HEK293 (cell line): ENCODE results near the gene ACTG2.
"Not testable (repeated sequence)": the region's sequence is repeated elsewhere in the genome, so short reads cannot be mapped to it uniquely, and the experiment has no call there.

Experiments used
- CTCF ChIA-PET: fragments of 350-600 bp; formaldehyde crosslinking; extraction: SDS; loops from one replicate; lab custom pipeline; 2021; ENCODE audit warnings: antibody characterized with exemption; lab: Yijun Ruan, JAX
- POLR2A ChIA-PET: fragments of 300-600 bp; formaldehyde crosslinking; extraction: SDS; loops from one replicate; lab custom pipeline; 2020; ENCODE audit warnings: antibody characterized with exemption, inconsistent platforms; lab: Yijun Ruan, JAX
- H3K27ac ChIP-seq: fragments of 200-500 bp; sonication (Bioruptor generic); 2 replicates; pipeline ENCODE4 v1.5.1; 2014; ENCODE audit warnings: low read depth, low read length, control low read depth, inconsistent platforms; ENCODE audit errors: extremely low read depth
- H3K36me3 ChIP-seq, 2 experiments: fragments of 200-500 bp in 1 of 2; sonication (Bioruptor generic) in 1 of 2; 1 replicate in 1 of 2; 2 replicates in 1 of 2; pipeline ENCODE4 v1.5.1; 2014 to 2017; ENCODE audit warnings: inconsistent platforms in 2 of 2, low read length in 2 of 2; ENCODE audit not compliant: control insufficient read depth in 2 of 2, insufficient read depth in 1 of 2
- H3K4me1 ChIP-seq: fragments of 200-500 bp; sonication (Bioruptor generic); 2 replicates; pipeline ENCODE4 v1.5.1; 2014; ENCODE audit warnings: mild to moderate bottlenecking, low read length, inconsistent platforms; ENCODE audit not compliant: control insufficient read depth, insufficient read depth
- H3K4me3 ChIP-seq: 2 replicates; pipeline ENCODE4 v1.5.1; 2011; ENCODE audit warnings: low read depth, mild to moderate bottlenecking, control low read depth, low read length, moderate library complexity
- H3K9me3 ChIP-seq: fragments of 200-500 bp; sonication (Bioruptor generic); 2 replicates; pipeline ENCODE4 v1.5.1; 2014; ENCODE audit warnings: low read depth, low read length, inconsistent platforms; ENCODE audit not compliant: control insufficient read depth, insufficient read depth
- PRDM2 ChIP-seq: fragments of 450-650 bp; formaldehyde crosslinking; IDR thresholded peaks from 2 replicates; pipeline ENCODE4 v1.5.1; 2016; ENCODE audit warnings: missing biosample characterization, missing genetic modification characterization, borderline replicate concordance
- SP2 ChIP-seq: fragments of 450-650 bp; formaldehyde crosslinking; IDR thresholded peaks from 2 replicates; pipeline ENCODE4 v1.5.1; 2016; ENCODE audit warnings: missing biosample characterization, missing genetic modification characterization
- ZBTB1 ChIP-seq: fragments of 450-650 bp; formaldehyde crosslinking; IDR thresholded peaks from 2 replicates; pipeline ENCODE4 v1.5.1; 2016; ENCODE audit warnings: missing biosample characterization, missing genetic modification characterization
- ZNF19 ChIP-seq: fragments of 450-650 bp; formaldehyde crosslinking; IDR thresholded peaks from 2 replicates; pipeline ENCODE4; 2016; ENCODE audit warnings: missing biosample characterization, missing genetic modification characterization, low read depth
- ZNF274 ChIP-seq, 2 experiments: fragments of 200-500 bp in 1 of 2; fragments of 450-650 bp in 1 of 2; sonication (Bioruptor generic) in 1 of 2; formaldehyde crosslinking in 1 of 2; IDR thresholded peaks; 2 replicates each; pipeline versions ENCODE4 v1.5.1 to v1.6.1; 2014 to 2016; ENCODE audit warnings: borderline replicate concordance in 1 of 2, inconsistent platforms in 1 of 2, low read length in 1 of 2, missing biosample characterization in 1 of 2, missing genetic modification characterization in 1 of 2
- ZNF280C ChIP-seq: fragments of 450-650 bp; formaldehyde crosslinking; IDR thresholded peaks from 2 replicates; pipeline ENCODE4 v1.5.1; 2016; ENCODE audit warnings: missing biosample characterization, missing genetic modification characterization
- ZNF311 ChIP-seq: fragments of 450-650 bp; formaldehyde crosslinking; IDR thresholded peaks from 2 replicates; pipeline ENCODE4 v1.5.1; 2017; ENCODE audit warnings: missing biosample characterization, missing genetic modification characterization, borderline replicate concordance
- ZNF335 ChIP-seq: fragments of 450-650 bp; formaldehyde crosslinking; conservative IDR thresholded peaks from 2 replicates; pipeline ENCODE4 v1.5.1; 2016; ENCODE audit warnings: missing biosample characterization, missing genetic modification characterization
- ZNF341 ChIP-seq: fragments of 450-650 bp; formaldehyde crosslinking; IDR thresholded peaks from 2 replicates; pipeline ENCODE4; 2016; ENCODE audit warnings: low read depth, missing biosample characterization, missing genetic modification characterization
- ZNF473 ChIP-seq: fragments of 450-650 bp; formaldehyde crosslinking; IDR thresholded peaks from 2 replicates; pipeline ENCODE4 v1.5.1; 2017; ENCODE audit warnings: missing biosample characterization, missing genetic modification characterization
- ZNF510 ChIP-seq: fragments of 450-650 bp; formaldehyde crosslinking; IDR thresholded peaks from 2 replicates; pipeline ENCODE4 v1.5.1; 2018; ENCODE audit warnings: mild to moderate bottlenecking, missing genetic modification characterization, missing biosample characterization; ENCODE audit not compliant: insufficient replicate concordance
- ZNF544 ChIP-seq: fragments of 450-650 bp; formaldehyde crosslinking; IDR thresholded peaks from 2 replicates; pipeline ENCODE4 v1.5.0; 2017; ENCODE audit warnings: missing biosample characterization, missing genetic modification characterization
- ZNF624 ChIP-seq: fragments of 450-650 bp; formaldehyde crosslinking; IDR thresholded peaks from 2 replicates; pipeline ENCODE4 v1.5.1; 2017; ENCODE audit warnings: missing biosample characterization, missing genetic modification characterization
- ZNF639 ChIP-seq: fragments of 450-650 bp; formaldehyde crosslinking; IDR thresholded peaks from 2 replicates; pipeline ENCODE4 v1.5.1; 2016; ENCODE audit warnings: missing biosample characterization, missing genetic modification characterization
- ZNF704 ChIP-seq: fragments of 450-650 bp; formaldehyde crosslinking; IDR thresholded peaks from 2 replicates; pipeline ENCODE4 v1.5.1; 2016; ENCODE audit warnings: missing biosample characterization, missing genetic modification characterization
- ZNF768 ChIP-seq: fragments of 450-650 bp; formaldehyde crosslinking; IDR thresholded peaks from 2 replicates; pipeline ENCODE4 v1.5.1; 2018; ENCODE audit warnings: missing biosample characterization, mild to moderate bottlenecking, missing genetic modification characterization
- ZSCAN30 ChIP-seq: fragments of 450-650 bp; IDR thresholded peaks from 2 replicates; pipeline ENCODE4 v1.5.1; 2018; ENCODE audit warnings: missing biosample characterization, mild to moderate bottlenecking, missing genetic modification characterization, moderate library complexity

The ACTG2 gene

GRCh38 chr2:73885406-73885805 lies 7.4 kb upstream of the ACTG2 start (continued):
- no peak for TF ChIP-seq ZNF639

- Histone ChIP-seq H3K4me3 (no peak overlapping the region), H3K4me1 (no peaks in the 10 kb centered on the region), H3K9me3 (no peaks in the 10 kb centered on the region), H3K27ac (no peak overlapping the region), H3K36me3 (no peaks in the 10 kb centered on the region)
- ChIA-PET POLR2A (no interaction called here), CTCF (no interaction called here)
- no peak for TF ChIP-seq ZNF544 (tag by site-specific recombination)
- TF ChIP-seq ZNF274 (IDR thresholded peaks at IDR 0.05; ENCODE audit: low read length), result no peak
- no peak for TF ChIP-seq ZNF274 (tag by site-specific recombination; IDR thresholded peaks at IDR 0.05; ENCODE audit: borderline replicate concordance)
- no peak for TF ChIP-seq ZNF473 (tag by site-specific recombination)
- no peak for TF ChIP-seq ZNF19
These were observed 6.5 kb upstream of the ACTG2 start for GRCh38 chr2:73886357-73886756.

GRCh38 chr2:73887596-73888353 lies 5.0 kb upstream of the ACTG2 start:
- CTCF ChIA-PET, POLR2A ChIA-PET: not testable (repeated sequence)

GRCh38 chr2:73888388-73888787 lies 4.4 kb upstream of the ACTG2 start:
- CTCF ChIA-PET, result no interaction called here
- POLR2A ChIA-PET, result no interaction called here
- H3K4me3 ChIP-seq, result no peak overlapping the region
- no peak overlapping the region for H3K27ac ChIP-seq
- no peaks in the 10 kb centered on the region for H3K9me3 ChIP-seq
- H3K4me1 ChIP-seq, result no peaks in the 10 kb centered on the region
- H3K36me3 ChIP-seq, result no peaks in the 10 kb centered on the region
- TF ChIP-seq ZNF280C (tag by site-specific recombination), result no peak
- no peak for TF ChIP-seq ZNF624 (tag by site-specific recombination)
- TF ChIP-seq PRDM2 (tag by site-specific recombination), result no peak
- no peak for TF ChIP-seq ZNF704
- TF ChIP-seq ZSCAN30, result no peak
- no peak for TF ChIP-seq ZNF335 (tag by site-specific recombination)
- no peak for TF ChIP-seq SP2 (tag by site-specific recombination)
- TF ChIP-seq ZNF311 (tag by site-specific recombination), result no peak
- no peak for TF ChIP-seq ZNF510
- no peak for TF ChIP-seq ZNF768 (tag by site-specific recombination)
- no peak for TF ChIP-seq ZBTB1 (tag by site-specific recombination)
- TF ChIP-seq ZNF341 (tag by site-specific recombination), result no peak

More at GRCh38 chr2:73887596-73888353, 5.0 kb upstream of the ACTG2 start:
- H3K4me1 ChIP-seq, H3K36me3 ChIP-seq, H3K4me3 ChIP-seq, H3K9me3 ChIP-seq, H3K27ac ChIP-seq: not testable (repeated sequence)
